HCT116 (cell line): ENCODE data around the gene PRPF6. TPM values are rescaled to one million over a fixed set of nuclear protein-coding genes. Genes with fewer than 3 reads are reported as not detected.
A peak's percentile ranks its signal among the peaks of the same experiment; 100 is the strongest.

Experiments
- ATAC-seq: fragments of 200-7000 bp; cut with Tn5 transposase; 2 replicates; pipeline ENCODE4 v1.9.1; 2020; ENCODE audit warnings: mild to moderate bottlenecking, moderate library complexity
- BruUV-seq: library from RNA; stranded (reverse); fragments of 400-500 nt; replicated peaks from 2 replicates; lab custom pipeline; 2021; lab: Mats Ljungman, UMichigan
- CTCF ChIA-PET: fragments of 300-600 bp; sonication (Branson Sonifier 250); formaldehyde crosslinking; loops from one replicate; lab custom pipeline; 2021; ENCODE audit warnings: antibody characterized with exemption; lab: Charles Lee
- POLR2A ChIA-PET: fragments of 300-600, 350-600 bp; sonication (Branson Sonifier 250); formaldehyde crosslinking; loops from one replicate; lab custom pipeline; 2021; ENCODE audit warnings: antibody characterized with exemption; lab: Charles Lee
- RAD21 ChIA-PET, 2 experiments: fragments of 300-600 bp; sonication (Branson Sonifier 250); formaldehyde crosslinking; loops; one replicate each; lab custom pipeline; 2023; ENCODE audit warnings: low total read pairs in 2 of 2; ENCODE audit not compliant: uncharacterized antibody in 2 of 2, unreplicated experiment in 2 of 2, low non-redundant PET in 1 of 2; lab: Charles Lee
- DNase-seq: peaks from one replicate; pipeline ENCODE4 v3.0.0-alpha.2; 2010; ENCODE audit warnings: low read depth, low spot score
- H2AFZ ChIP-seq: fragments of 200-600 bp; shearing (Covaris generic), sonication (generic); 2 replicates; pipeline ENCODE4 v1.6.1; 2017; ENCODE audit warnings: low read depth, mixed run types, mixed read lengths, antibody characterized with exemption, low read length; ENCODE audit not compliant: poor library complexity, severe bottlenecking
- H3K27ac ChIP-seq: 2 replicates; pipeline ENCODE4 v1.5.1; 2012; ENCODE audit warnings: low read depth, low read length
- H3K27me3 ChIP-seq: fragments of 200-600 bp; sonication (generic); 2 replicates; pipeline ENCODE4 v1.6.1; 2016; ENCODE audit warnings: mixed run types, low read length, mixed read lengths; ENCODE audit not compliant: insufficient read depth
- H3K36me3 ChIP-seq, 2 experiments: fragments of 200-500 bp in 1 of 2; fragments of 200-600 bp in 1 of 2; sonication (Bioruptor generic) in 1 of 2; sonication (generic) in 1 of 2; 2 replicates each; pipeline versions ENCODE4 v1.5.1 to v1.6.1; 2014 to 2016; ENCODE audit warnings: low read length in 2 of 2, inconsistent platforms in 1 of 2, mixed read lengths in 1 of 2, mixed run types in 1 of 2; ENCODE audit not compliant: insufficient read depth in 2 of 2, control insufficient read depth in 1 of 2
- H3K4me1 ChIP-seq, 2 experiments: fragments of 200-600 bp in 1 of 2; sonication (generic) in 1 of 2; 2 replicates each; pipeline versions ENCODE4 v1.5.1 to v1.6.1; 2012 to 2017; ENCODE audit warnings: low read length in 2 of 2, inconsistent platforms in 1 of 2, mild to moderate bottlenecking in 1 of 2, mixed read lengths in 1 of 2, mixed run types in 1 of 2, moderate library complexity in 1 of 2; ENCODE audit not compliant: insufficient read depth in 2 of 2, control insufficient read depth in 1 of 2
- H3K4me2 ChIP-seq: fragments of 200-600 bp; sonication (generic); 2 replicates; pipeline ENCODE4 v1.6.1; 2017; ENCODE audit warnings: mixed run types, low read length, mixed read lengths
- H3K4me3 ChIP-seq, 2 experiments: fragments of 200-600 bp in 1 of 2; sonication (generic) in 1 of 2; replicated peaks in 1 of 2; 2 replicates each; pipeline ENCODE4 v1.5.1; 2011 to 2016; ENCODE audit warnings: low read length in 2 of 2, control low read depth in 1 of 2, low read depth in 1 of 2, mild to moderate bottlenecking in 1 of 2, mixed read lengths in 1 of 2, mixed run types in 1 of 2
- H3K79me2 ChIP-seq: fragments of 200-600 bp; sonication (generic); 2 replicates; pipeline ENCODE4 v1.6.1; 2017; ENCODE audit warnings: mild to moderate bottlenecking, mixed run types, low read length, moderate library complexity, mixed read lengths; ENCODE audit not compliant: insufficient read depth
- H3K9ac ChIP-seq: fragments of 200-600 bp; sonication (generic); 2 replicates; pipeline ENCODE4 v1.6.1; 2016; ENCODE audit warnings: low read length, mixed read lengths
- H3K9me2 ChIP-seq: fragments of 200-600 bp; sonication (generic), shearing (Covaris generic); 2 replicates; pipeline ENCODE4 v1.6.1; 2017; ENCODE audit warnings: mixed run types, mild to moderate bottlenecking, moderate library complexity; ENCODE audit not compliant: insufficient read depth
- H3K9me3 ChIP-seq, 2 experiments: fragments of 200-500 bp in 1 of 2; fragments of 200-600 bp in 1 of 2; sonication (Bioruptor generic) in 1 of 2; sonication (generic) in 1 of 2; 2 replicates each; pipeline ENCODE4 v1.6.1; 2014 to 2017; ENCODE audit warnings: low read length in 2 of 2, mixed read lengths in 2 of 2, inconsistent platforms in 1 of 2, low read depth in 1 of 2, mild to moderate bottlenecking in 1 of 2, mixed run types in 1 of 2, moderate library complexity in 1 of 2; ENCODE audit not compliant: control insufficient read depth in 1 of 2, insufficient read depth in 1 of 2
- H4K20me1 ChIP-seq: fragments of 200-600 bp; sonication (generic), shearing (Covaris generic); 2 replicates; pipeline ENCODE4 v1.6.1; 2017; ENCODE audit warnings: mixed run types, mild to moderate bottlenecking, moderate library complexity; ENCODE audit not compliant: insufficient read depth
- CEBPB ChIP-seq: IDR thresholded peaks from 2 replicates; pipeline ENCODE4 v1.6.1; 2012; ENCODE audit warnings: low read depth
- CTCF ChIP-seq, 3 experiments: fragments of 200-600 bp in 1 of 3; sonication (generic) in 1 of 3; IDR thresholded peaks in 2 of 3; conservative IDR thresholded peaks in 1 of 3; 2 replicates each; pipeline ENCODE4 v1.5.1; 2012 to 2017; ENCODE audit warnings: low read depth in 2 of 3, low read length in 2 of 3, antibody characterized with exemption in 1 of 3, borderline replicate concordance in 1 of 3, control low read depth in 1 of 3, mild to moderate bottlenecking in 1 of 3, mixed read lengths in 1 of 3, mixed run types in 1 of 3, moderate library complexity in 1 of 3; ENCODE audit not compliant: insufficient read depth in 1 of 3
- EZH2 ChIP-seq: fragments of 200-600 bp; sonication (generic); IDR thresholded peaks from 2 replicates; pipeline ENCODE4 v1.6.1; 2017; ENCODE audit warnings: antibody characterized with exemption, mixed run types
- JUND ChIP-seq: IDR thresholded peaks from 2 replicates; pipeline ENCODE4 v1.6.1; 2012
- MAX ChIP-seq: IDR thresholded peaks from 2 replicates; pipeline ENCODE4 v1.6.1; 2012
- POLR2AphosphoS5 ChIP-seq: IDR thresholded peaks from 2 replicates; pipeline ENCODE4 v1.6.1; 2011; ENCODE audit warnings: mild to moderate bottlenecking, low read depth, low read length, moderate library complexity
- RAD21 ChIP-seq: IDR thresholded peaks from 2 replicates; pipeline ENCODE4 v1.6.1; 2012; ENCODE audit warnings: low read depth, mild to moderate bottlenecking
- REST ChIP-seq: IDR thresholded peaks from 2 replicates; pipeline ENCODE4 v1.6.1; 2012; ENCODE audit warnings: low read depth
- SIN3A ChIP-seq: IDR thresholded peaks from 2 replicates; pipeline ENCODE4 v1.6.1; 2012; ENCODE audit warnings: low read depth
- TCF7L2 ChIP-seq: IDR thresholded peaks from 2 replicates; pipeline ENCODE4 v1.7.0; 2011; ENCODE audit warnings: borderline replicate concordance, inconsistent platforms; ENCODE audit not compliant: insufficient read depth, insufficient read length; ENCODE audit errors: extremely low read depth
- ZFX ChIP-seq: fragments of 450-650 bp; IDR thresholded peaks from 2 replicates; pipeline ENCODE4 v1.6.1; 2017
- intact Hi-C: fragments of 100-400 bp; cut with micrococcal nuclease; formaldehyde crosslinking; loops from 2 replicates; pipeline ENCODE4 v1.10.0; 2022
- total RNA-seq: library from RNA; stranded (reverse); gene quantifications from one replicate; pipeline ENCODE4 v1.2.1, GENCODE V29; 2021; ENCODE audit not compliant: unreplicated experiment

Gene PRPF6
- total RNA-seq, 1 experiment from 2014 or later = 74.9 TPM

GRCh38 chr20:63958471-63958870 is 22.5 kb upstream of the PRPF6 start (continued):
- TF ChIP-seq EZH2 (no peak), REST (no peak)

DNA sequence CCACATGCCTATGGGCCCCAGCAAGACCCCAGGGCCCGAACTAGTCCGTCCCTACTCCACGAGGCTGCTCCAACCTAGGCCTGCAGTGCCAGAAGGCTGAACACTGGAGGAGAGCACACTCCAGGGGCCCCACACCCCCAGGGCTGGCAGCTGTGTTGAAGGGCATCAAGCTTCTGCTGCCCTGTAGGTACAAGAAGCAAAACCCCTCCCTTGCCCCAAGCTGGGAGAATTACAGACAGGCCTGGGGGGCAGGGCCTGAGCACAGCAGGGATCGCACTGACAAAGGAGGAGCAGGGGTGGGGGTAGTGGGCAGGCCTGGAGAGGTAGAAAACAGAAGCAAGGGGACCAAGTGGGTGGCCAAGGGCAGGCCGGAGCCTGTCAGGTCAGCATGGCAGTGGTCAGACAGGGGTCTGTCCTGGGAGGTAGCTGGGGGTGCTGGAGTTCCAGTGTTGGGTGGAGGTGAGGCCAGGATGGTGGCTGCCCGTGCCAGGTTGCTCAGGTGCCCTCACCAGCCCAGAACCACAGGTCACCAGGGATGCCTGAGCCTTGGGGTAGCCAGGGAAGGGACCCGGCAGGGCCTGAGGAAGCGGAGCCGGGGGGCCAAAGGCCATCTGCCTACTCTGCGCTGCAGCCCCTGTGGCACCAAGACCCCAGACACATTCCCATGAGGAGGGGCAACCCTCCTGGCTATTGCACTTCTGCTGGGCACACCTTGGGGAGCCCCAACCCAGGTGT is 21.8 kb upstream of the PRPF6 start:
- H3K27ac ChIP-seq = peak overlapping the region; percentile 47; the same call in 1 of the 2 replicates
- H2AFZ ChIP-seq = no peak overlapping the region
- ChIA-PET POLR2A (no interaction called here), RAD21 (no interaction called here), CTCF (interaction anchor here (1.0 to 2.1 kb wide), 2 partner anchors 15 to 21 kb away, joined by 4 to 12 read pairs; partner anchors contain the start of gene PRPF6)
- no peaks in the 10 kb centered on the region for H4K20me1 ChIP-seq
- no TSS peak for BruUV-seq
- H3K4me2 ChIP-seq = no peak overlapping the region
- no peaks in the 10 kb centered on the region for H3K9me3 ChIP-seq
- TF ChIP-seq TCF7L2 (no peak), RAD21 (no peak), JUND (no peak), SIN3A (no peak), POLR2AphosphoS5 (no peak), CEBPB (no peak), EZH2 (no peak), ZFX (no peak), CTCF (IDR thresholded peaks at IDR 0.05 in 2 of 3, conservative IDR thresholded peaks at IDR 0.05 in 1 of 3; ENCODE audit: borderline replicate concordance in 1 of 3, insufficient read depth in 1 of 3, low read depth in 2 of 3, low read length in 2 of 3) (no peak), MAX (no peak), REST (no peak)
- no peaks in the 10 kb centered on the region for H3K27me3 ChIP-seq
- H3K9me2 ChIP-seq = no peaks in the 10 kb centered on the region
- peaks cover 21% of the 10 kb centered on the region for H3K79me2 ChIP-seq
- no peak overlapping the region for H3K4me3 ChIP-seq
- DNase-seq (no peak), ATAC-seq (no peak)
- no peaks in the 10 kb centered on the region; a peak in 2 of 4 replicates for H3K36me3 ChIP-seq
- H3K4me1 ChIP-seq = peaks cover 17 to 40% of the 10 kb centered on the region in 2 experiments; a peak in 3 of 4 replicates
- intact Hi-C loops = loop anchor here (5.0 kb wide), 1 partner anchor 262 kb away; the partner anchor contains the start of gene TNFRSF6B
- H3K9ac ChIP-seq = no peak overlapping the region
